K562 (cell line): Measurements from ENCODE around the gene AP1G1. TPM values are rescaled to one million over a fixed set of nuclear protein-coding genes. Genes with fewer than 3 reads are reported as not detected.

Source experiments
- ATAC-seq: fragments of 200-7000 bp; cut with Tn5 transposase; 3 replicates; pipeline ENCODE4 v1.9.1; 2020; ENCODE audit warnings: moderate library complexity
- BruUV-seq: library from RNA; stranded (reverse); fragments of 400-500 nt; replicated peaks from 2 replicates; lab custom pipeline; 2021; lab: Mats Ljungman, UMichigan
- CTCF ChIA-PET: fragments of 300-600 bp; formaldehyde crosslinking; extraction: SDS; loops from one replicate; lab custom pipeline; 2021; ENCODE audit warnings: low intra/inter-chr PET ratio; lab: Yijun Ruan, JAX
- POLR2A ChIA-PET: fragments of 300-600, 350-650 bp; sonication (Branson Sonifier 250); formaldehyde crosslinking; extraction: SDS; loops from one replicate; lab custom pipeline; 2021; ENCODE audit warnings: antibody characterized with exemption, inconsistent platforms; lab: Yijun Ruan, JAX
- DNase-seq, 4 experiments: peaks; one replicate each; pipeline versions ENCODE4 v3.0.0 to v3.0.0-alpha.2; 2011 to 2018; ENCODE audit warnings: low spot score in 3 of 4, mixed read lengths in 3 of 4; ENCODE audit errors: extremely low read depth in 1 of 4
- FAIRE-seq: peaks from 2 replicates; lab custom pipeline; 2011; peaks lifted over from hg19 to GRCh38; lab: Jason Lieb, UNC
- H2AFZ ChIP-seq: 2 replicates; pipeline ENCODE4 v1.6.0; 2011; ENCODE audit warnings: low read depth, low read length, control low read depth, inconsistent platforms
- H3K27ac ChIP-seq: fragments of 200-600 bp; 3 replicates; pipeline ENCODE4 v1.8.0; 2011; ENCODE audit warnings: low read depth, mild to moderate bottlenecking, control low read depth, inconsistent platforms, low read length, moderate library complexity, mixed read lengths; ENCODE audit errors: extremely low read depth
- H3K27me3 ChIP-seq, 2 experiments: fragments of 300-600 bp in 1 of 2; 2 replicates in 1 of 2; 3 replicates in 1 of 2; pipeline versions ENCODE4 v1.6.0 to v1.8.0; 2011; ENCODE audit warnings: inconsistent platforms in 2 of 2, low read length in 2 of 2, mild to moderate bottlenecking in 1 of 2, mixed read lengths in 1 of 2, moderate library complexity in 1 of 2; ENCODE audit not compliant: control insufficient read depth in 2 of 2, insufficient read depth in 2 of 2
- H3K36me3 ChIP-seq: fragments of 300-600 bp; 3 replicates; pipeline ENCODE4 v1.8.0; 2011; ENCODE audit warnings: mild to moderate bottlenecking, low read length, inconsistent platforms; ENCODE audit not compliant: control insufficient read depth, insufficient read depth
- H3K4me1 ChIP-seq, 2 experiments: fragments of 200-600 bp in 1 of 2; replicated peaks in 1 of 2; 2 replicates in 1 of 2; 3 replicates in 1 of 2; pipeline versions ENCODE4 v1.5.1 to v1.8.0; 2011; ENCODE audit warnings: inconsistent platforms in 2 of 2, low read length in 2 of 2, mild to moderate bottlenecking in 1 of 2, mixed read lengths in 1 of 2, moderate library complexity in 1 of 2; ENCODE audit not compliant: control insufficient read depth in 2 of 2, insufficient read depth in 2 of 2
- H3K4me2 ChIP-seq: 2 replicates; pipeline ENCODE4 v1.6.1; 2011; ENCODE audit warnings: low read length, control low read depth, inconsistent platforms, mixed read lengths; ENCODE audit not compliant: insufficient read depth
- H3K4me3 ChIP-seq: fragments of 200-600 bp; sonication (generic), shearing (Covaris generic); 2 replicates; pipeline ENCODE4 v1.5.1; 2016; ENCODE audit warnings: control low read depth, inconsistent platforms
- H3K79me2 ChIP-seq: fragments of 200-600 bp; 3 replicates; pipeline ENCODE4 v1.8.0; 2011; ENCODE audit warnings: low read length, inconsistent platforms; ENCODE audit not compliant: control insufficient read depth, insufficient read depth
- H3K9ac ChIP-seq, 2 experiments: 2 replicates each; pipeline versions ENCODE4 v1.6.0 to v1.6.1; 2011; ENCODE audit warnings: low read depth in 2 of 2, low read length in 2 of 2, control low read depth in 1 of 2, inconsistent platforms in 1 of 2, mild to moderate bottlenecking in 1 of 2, mixed read lengths in 1 of 2; ENCODE audit not compliant: insufficient read depth in 1 of 2
- H3K9me1 ChIP-seq: one replicate; pipeline ENCODE4 v1.6.0; 2011; ENCODE audit warnings: inconsistent platforms, mild to moderate bottlenecking, low read length, moderate library complexity; ENCODE audit not compliant: control insufficient read depth, insufficient read depth
- H3K9me3 ChIP-seq: replicated peaks from 2 replicates; pipeline ENCODE4 v1.5.1; 2011; ENCODE audit warnings: low read depth, low read length, inconsistent platforms; ENCODE audit not compliant: control insufficient read depth, insufficient read depth
- H4K20me1 ChIP-seq: replicated peaks from 2 replicates; pipeline ENCODE4 v1.6.1; 2011; ENCODE audit warnings: low read length, inconsistent platforms, mixed read lengths; ENCODE audit not compliant: control insufficient read depth, insufficient read depth
- CHAMP1 ChIP-seq: fragments of 450-650 bp; IDR thresholded peaks from 2 replicates; pipeline ENCODE4 v1.6.1; 2016; ENCODE audit warnings: mild to moderate bottlenecking
- EHMT2 ChIP-seq: fragments of 450-650 bp; IDR thresholded peaks from 2 replicates; pipeline ENCODE4 v1.6.1; 2018; ENCODE audit warnings: antibody characterized with exemption
- ELK3 ChIP-seq: fragments of 450-650 bp; formaldehyde crosslinking; IDR thresholded peaks from 2 replicates; pipeline ENCODE4 v1.4.0; 2020; ENCODE audit warnings: mild to moderate bottlenecking
- HLTF ChIP-seq: fragments of 450-650 bp; IDR thresholded peaks from 2 replicates; pipeline ENCODE4 v1.6.1; 2016
- ID3 ChIP-seq, 2 experiments: fragments of 250-450 bp in 1 of 2; fragments of 450-650 bp in 1 of 2; sonication (Bioruptor Pico) in 1 of 2; IDR thresholded peaks; 2 replicates each; pipeline versions ENCODE4 v1.6.1 to v1.8.0; 2016 to 2021; ENCODE audit warnings: mild to moderate bottlenecking in 2 of 2, moderate library complexity in 2 of 2, missing compliant biosample characterization in 1 of 2, missing genetic modification characterization in 1 of 2
- IFI16 ChIP-seq: fragments of 250-450 bp; sonication (Bioruptor Pico); IDR thresholded peaks from 2 replicates; pipeline ENCODE4 v2.1.2; 2022; ENCODE audit warnings: mild to moderate bottlenecking, inconsistent platforms
- KLF10 ChIP-seq: fragments of 250-450 bp; sonication (Bioruptor Pico); IDR thresholded peaks from 2 replicates; pipeline ENCODE4 v1.6.1; 2021; ENCODE audit warnings: matching md5 sums
- MNT ChIP-seq, 2 experiments: fragments of 450-650 bp; conservative IDR thresholded peaks; 2 replicates each; pipeline ENCODE4 v1.6.1; 2017; ENCODE audit warnings: mild to moderate bottlenecking in 2 of 2, moderate library complexity in 2 of 2
- NCOA1 ChIP-seq: fragments of 450-650 bp; IDR thresholded peaks from 2 replicates; pipeline ENCODE4 v1.6.1; 2016; ENCODE audit warnings: low read depth
- PHB2 ChIP-seq: fragments of 450-650 bp; IDR thresholded peaks from 2 replicates; pipeline ENCODE4 v1.6.1; 2017; ENCODE audit warnings: low read depth
- POU5F1 ChIP-seq: fragments of 150-350 bp; IDR thresholded peaks from 2 replicates; pipeline ENCODE4 v1.6.1; 2014; ENCODE audit warnings: borderline replicate concordance, low read length, low read depth, mild to moderate bottlenecking; ENCODE audit not compliant: partially characterized antibody
- RBM14 ChIP-seq: fragments of 200-400 bp; formaldehyde crosslinking; IDR thresholded peaks from 2 replicates; pipeline ENCODE4 v1.6.1; 2018; ENCODE audit warnings: low read depth, mild to moderate bottlenecking, low read length, moderate library complexity, borderline replicate concordance; ENCODE audit not compliant: insufficient read depth
- RFX1 ChIP-seq: fragments of 450-650 bp; IDR thresholded peaks from 2 replicates; pipeline ENCODE4 v1.6.1; 2016; ENCODE audit warnings: mild to moderate bottlenecking, moderate library complexity
- ZNF263 ChIP-seq: sonication (generic); formaldehyde crosslinking; IDR thresholded peaks from 2 replicates; pipeline ENCODE4 v1.8.0; 2022; ENCODE audit warnings: mild to moderate bottlenecking, missing genetic modification reagents, borderline replicate concordance
- ZNF311 ChIP-seq: fragments of 250-450 bp; sonication (Bioruptor Pico); IDR thresholded peaks from 2 replicates; pipeline ENCODE4 v1.4.0; 2020; ENCODE audit warnings: mild to moderate bottlenecking, moderate library complexity
- ZNF668 ChIP-seq: fragments of 250-450 bp; sonication (Bioruptor Pico); IDR thresholded peaks from 2 replicates; pipeline ENCODE4 v1.8.0; 2022; ENCODE audit warnings: mild to moderate bottlenecking, inconsistent platforms
- WGBS: fragments of 100-300 bp; shearing (Covaris generic); methylation state at CpG from one replicate; pipeline ENCODE4 v1.1.6; 2016; ENCODE audit warnings: low coverage, mixed read lengths; ENCODE audit not compliant: insufficient coverage; ENCODE audit errors: missing lambda C conversion rate; 5-methylcytosine and 5-hydroxymethylcytosine counted together
- in situ Hi-C: fragments of 300-500 bp; cut with MboI; formaldehyde crosslinking; loops from 4 replicates; pipeline ENCODE4 v1.15.0; 2018; ENCODE audit warnings: inconsistent platforms, mixed read lengths
- intact Hi-C: fragments of 100-400 bp; cut with micrococcal nuclease; formaldehyde crosslinking; loops from 2 replicates; pipeline ENCODE4 v1.14.2; 2022
- polyA plus RNA-seq, 8 experiments: library from polyadenylated mRNA; depleted of rRNA in 4 of 8; stranded (reverse) in 5 of 8; unstranded in 3 of 8; fragments of >200 nt; fragmentation: Nextera tagmentation in 2 of 8; fragmentation: Illumina TruSeq in 1 of 8; extraction: Ambion mirVana in 2 of 8; extraction: Trizol in 1 of 8; gene quantifications; 2 replicates each; pipeline versions ENCODE4 v1.2.1 to v1.2.3, GENCODE V29; 2011 to 2014; ENCODE audit warnings: inconsistent platforms in 1 of 8, missing spikeins in 1 of 8
- total RNA-seq, 7 experiments: library from RNA; depleted of rRNA in 6 of 7; stranded (reverse); fragments of >200 nt in 6 of 7; fragmentation: Illumina TruSeq in 2 of 7; extraction: Trizol in 2 of 7; gene quantifications; 2 replicates each; pipeline versions ENCODE4 v1.2.1 to v1.2.3, GENCODE V29; 2011 to 2021; ENCODE audit warnings: low replicate concordance in 1 of 7

The AP1G1 gene
- total and polyA plus RNA-seq, 9 of the 15 experiments (the other 6 are each of a cell fraction or from before 2014, with no cell fraction given), result 7.0 to 59.2 (median 42.0) TPM

- Histone ChIP-seq H2AFZ (no peak overlapping the region), H3K9me3 (no peaks in the 10 kb centered on the region), H4K20me1 (no peaks in the 10 kb centered on the region), H3K4me3 (no peak overlapping the region), H3K4me2 (no peak overlapping the region), H3K36me3 (no peaks in the 10 kb centered on the region), H3K9ac (no peak overlapping the region), H3K79me2 (no peaks in the 10 kb centered on the region), H3K4me1 (no peaks in the 10 kb centered on the region), H3K27ac (no peak overlapping the region), H3K9me1 (no peaks in the 10 kb centered on the region), H3K27me3 (no peaks in the 10 kb centered on the region)
- CTCF ChIA-PET, result no interaction called here
- FAIRE-seq (no peak), ATAC-seq (no peak), DNase-seq (no peak)
- intact Hi-C loops (no loop called here), in situ Hi-C loops (no loop called here)
- POLR2A ChIA-PET, result interaction anchor here (1.0 kb wide), 1 partner anchor 10 kb away, joined by 5 read pairs; no protein-coding TSS in a partner anchor
- BruUV-seq, result no TSS peak
- no peak for TF ChIP-seq ELK3
- no peak for TF ChIP-seq POU5F1
- TF ChIP-seq RBM14, result no peak
- no peak for TF ChIP-seq ZNF668 (CRISPR knock-in tag)
- TF ChIP-seq EHMT2, result no peak
- TF ChIP-seq NCOA1, result no peak
- no peak for TF ChIP-seq ID3 (CRISPR knock-in tag; IDR thresholded peaks at IDR 0.05)
- TF ChIP-seq ID3 (tag; IDR thresholded peaks at IDR 0.05), result no peak
- no peak for TF ChIP-seq MNT (conservative IDR thresholded peaks at IDR 0.05)
- no peak for TF ChIP-seq RFX1
- no peak for TF ChIP-seq KLF10 (CRISPR knock-in tag)
- TF ChIP-seq ZNF311 (CRISPR knock-in tag), result no peak
- TF ChIP-seq ZNF263 (CRISPR knock-in tag), result no peak
- no peak for TF ChIP-seq PHB2
- TF ChIP-seq IFI16 (CRISPR knock-in tag), result no peak
- TF ChIP-seq HLTF, result no peak
- no peak for TF ChIP-seq CHAMP1
- WGBS, result 69% methylated on average over 3 of the region's 3 CpGs
These were observed 110.1 kb downstream of the AP1G1 start for GRCh38 chr16:71698491-71698890.
